Suprapubic skin (tissue), 4 donors: Measurements from ENCODE around the gene PARP14.
"Not testable (repeated sequence)": the region's sequence is repeated elsewhere in the genome, so short reads cannot be mapped to it uniquely, and the experiment has no call there.

Experiments
- EP300 ChIP-seq: sonication (generic); formaldehyde crosslinking; IDR thresholded peaks from one replicate; pipeline ENCODE4 v1.6.1; 2017; ENCODE audit warnings: antibody characterized with exemption
- POLR2A ChIP-seq, 2 donors: fragments of 450-650 bp; IDR thresholded peaks; one replicate each; pipeline ENCODE4 v1.6.1; 2017; ENCODE audit warnings: antibody characterized with exemption in 2 of 2, mild to moderate bottlenecking in 2 of 2, moderate library complexity in 2 of 2
- POLR2AphosphoS5 ChIP-seq, 3 donors: sonication (generic); formaldehyde crosslinking; IDR thresholded peaks; one replicate each; pipeline ENCODE4 v1.6.1; 2017; ENCODE audit warnings: antibody characterized with exemption in 3 of 3
- TF ChIP-seq, protein P1 (sequence below), 2 donors: fragments of 200-600 bp in 1 of 2; fragments of 450-650 bp in 1 of 2; sonication (generic) in 1 of 2; IDR thresholded peaks; one replicate each; pipeline ENCODE4 v1.5.1; 2016 to 2019; ENCODE audit warnings: antibody characterized with exemption in 2 of 2, mild to moderate bottlenecking in 1 of 2, moderate library complexity in 1 of 2

DNA sequence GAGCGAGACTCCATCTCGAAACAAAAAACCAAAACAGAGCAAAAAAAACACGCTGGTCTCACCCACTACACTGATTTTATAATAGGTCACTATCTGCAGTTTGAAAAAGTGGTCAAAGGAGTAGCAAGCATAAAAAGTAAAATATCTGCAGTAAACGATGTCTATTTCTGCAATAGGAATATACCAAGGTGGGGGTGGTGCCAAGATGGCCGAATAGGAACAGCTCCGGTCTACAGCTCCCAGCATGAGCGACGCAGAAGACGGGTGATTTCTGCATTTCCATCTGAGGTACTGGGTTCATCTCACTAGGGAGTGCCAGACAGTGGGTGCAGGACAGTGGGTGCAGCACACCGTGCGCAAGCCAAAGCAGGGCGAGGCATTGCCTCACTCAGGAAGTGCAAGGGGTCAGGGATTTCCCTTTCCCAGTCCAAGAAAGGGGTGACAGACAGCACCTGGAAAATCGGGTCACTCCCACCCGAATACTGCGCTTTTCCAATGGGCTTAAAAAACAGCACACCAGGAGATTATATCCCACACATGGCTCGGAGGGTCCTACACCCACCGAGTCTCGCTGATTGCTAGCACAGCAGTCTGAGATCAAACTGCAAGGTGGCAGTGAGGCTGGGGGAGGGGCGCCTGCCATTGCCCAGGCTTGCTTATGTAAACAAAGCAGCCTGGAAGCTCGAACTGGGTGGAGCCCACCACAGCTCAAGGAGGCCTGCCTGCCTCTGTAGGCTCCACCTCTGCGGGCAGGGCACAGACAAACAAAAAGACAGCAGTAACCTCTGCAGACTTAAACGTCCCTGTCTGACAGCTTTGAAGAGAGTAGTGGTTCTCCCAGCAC is 52.3 kb downstream of the PARP14 start:
- not testable (repeated sequence) for TF ChIP-seq POLR2AphosphoS5 (IDR thresholded peaks at IDR 0.05); POLR2A (IDR thresholded peaks at IDR 0.05); EP300
- TF ChIP-seq, protein P1, sequence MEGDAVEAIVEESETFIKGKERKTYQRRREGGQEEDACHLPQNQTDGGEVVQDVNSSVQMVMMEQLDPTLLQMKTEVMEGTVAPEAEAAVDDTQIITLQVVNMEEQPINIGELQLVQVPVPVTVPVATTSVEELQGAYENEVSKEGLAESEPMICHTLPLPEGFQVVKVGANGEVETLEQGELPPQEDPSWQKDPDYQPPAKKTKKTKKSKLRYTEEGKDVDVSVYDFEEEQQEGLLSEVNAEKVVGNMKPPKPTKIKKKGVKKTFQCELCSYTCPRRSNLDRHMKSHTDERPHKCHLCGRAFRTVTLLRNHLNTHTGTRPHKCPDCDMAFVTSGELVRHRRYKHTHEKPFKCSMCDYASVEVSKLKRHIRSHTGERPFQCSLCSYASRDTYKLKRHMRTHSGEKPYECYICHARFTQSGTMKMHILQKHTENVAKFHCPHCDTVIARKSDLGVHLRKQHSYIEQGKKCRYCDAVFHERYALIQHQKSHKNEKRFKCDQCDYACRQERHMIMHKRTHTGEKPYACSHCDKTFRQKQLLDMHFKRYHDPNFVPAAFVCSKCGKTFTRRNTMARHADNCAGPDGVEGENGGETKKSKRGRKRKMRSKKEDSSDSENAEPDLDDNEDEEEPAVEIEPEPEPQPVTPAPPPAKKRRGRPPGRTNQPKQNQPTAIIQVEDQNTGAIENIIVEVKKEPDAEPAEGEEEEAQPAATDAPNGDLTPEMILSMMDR (IDR thresholded peaks at IDR 0.05): not testable (repeated sequence)
